Spleen (tissue), 11 donors: Measurements from ENCODE around the gene LRP1-AS. TPM values are rescaled to one million over a fixed set of nuclear protein-coding genes. Genes with fewer than 3 reads are reported as not detected.

Experiments
- DNase-seq: peaks from one replicate; pipeline ENCODE4 v3.0.0-alpha.2; 2020
- H3K27ac ChIP-seq, 8 donors: fragments of 200-600 bp; sonication (generic) in 7 of 8; 1 replicate in 4 of 8; 2 replicates in 4 of 8; pipeline versions ENCODE4 v1.5.0 to v1.8.0; 2016 to 2021; ENCODE audit warnings: inconsistent platforms in 4 of 8, mild to moderate bottlenecking in 4 of 8, moderate library complexity in 1 of 8
- H3K27me3 ChIP-seq, 7 donors: fragments of 200-600 bp; sonication (generic) in 6 of 7; replicated peaks in 1 of 7; 1 replicate in 4 of 7; 2 replicates in 3 of 7; pipeline versions ENCODE4 v1.5.0 to v1.8.0; 2016 to 2021; ENCODE audit warnings: inconsistent platforms in 3 of 7, mild to moderate bottlenecking in 1 of 7
- H3K36me3 ChIP-seq, 6 donors: fragments of 200-600 bp; sonication (generic) in 5 of 6; 1 replicate in 4 of 6; 2 replicates in 2 of 6; pipeline versions ENCODE4 v1.5.0 to v1.8.0; 2016 to 2021; ENCODE audit warnings: inconsistent platforms in 2 of 6
- H3K4me1 ChIP-seq, 6 donors: fragments of 200-600 bp; sonication (generic) in 5 of 6; 1 replicate in 3 of 6; 2 replicates in 3 of 6; pipeline versions ENCODE4 v1.5.0 to v1.8.0; 2016 to 2021; ENCODE audit warnings: inconsistent platforms in 3 of 6
- H3K4me3 ChIP-seq, 8 donors: fragments of 200-600 bp; sonication (generic) in 7 of 8; 1 replicate in 4 of 8; 2 replicates in 4 of 8; pipeline versions ENCODE4 v1.5.0 to v1.8.0; 2016 to 2021; ENCODE audit warnings: inconsistent platforms in 4 of 8, mild to moderate bottlenecking in 4 of 8, moderate library complexity in 2 of 8
- H3K9me3 ChIP-seq, 8 donors: fragments of 200-600 bp; sonication (generic) in 7 of 8; 1 replicate in 4 of 8; 2 replicates in 4 of 8; pipeline versions ENCODE4 v1.5.0 to v1.8.0; 2016 to 2021; ENCODE audit warnings: inconsistent platforms in 4 of 8
- CTCF ChIP-seq, 11 experiments: fragments of 200-600 bp in 7 of 11; fragments of 450-650 bp in 4 of 11; sonication (generic) in 4 of 11; IDR thresholded peaks in 8 of 11; conservative IDR thresholded peaks in 3 of 11; 1 replicate in 7 of 11; 2 replicates in 4 of 11; pipeline versions ENCODE4 v1.4.0 to v1.8.0; 2016 to 2021; ENCODE audit warnings: antibody characterized with exemption in 11 of 11, inconsistent platforms in 4 of 11, mild to moderate bottlenecking in 1 of 11
- POLR2A ChIP-seq, 3 donors: fragments of 450-650 bp; IDR thresholded peaks; one replicate each; pipeline ENCODE4 v1.5.1; 2017; ENCODE audit warnings: antibody characterized with exemption in 3 of 3, mild to moderate bottlenecking in 1 of 3
- POLR2AphosphoS5 ChIP-seq, 3 donors: sonication (generic); formaldehyde crosslinking; IDR thresholded peaks; one replicate each; pipeline ENCODE4 v1.5.1; 2017; ENCODE audit warnings: antibody characterized with exemption in 3 of 3
- WGBS, 5 donors: extraction: QIAGEN DNeasy Blood & Tissue Kit in 3 of 5; methylation state at CpG; one replicate each; pipeline versions ENCODE4 v1.1.5 to v1.1.7; 2013 to 2018; 5-methylcytosine and 5-hydroxymethylcytosine counted together
- intact Hi-C: fragments of 100-400 bp; cut with DNase I; formaldehyde crosslinking; loops from one replicate; pipeline ENCODE4 v1.15.0; 2023; ENCODE audit warnings: low total_unique reads
- polyA plus RNA-seq, 3 donors: library from polyadenylated mRNA; stranded (reverse); fragments of 200-250 nt; gene quantifications; one replicate each; pipeline ENCODE4 v1.2.1, GENCODE V29; 2013
- total RNA-seq, 7 donors: library from RNA; depleted of rRNA in 3 of 7; stranded (reverse); fragments of >200 nt in 3 of 7; fragmentation: NEBNext Ultra II Directional in 4 of 7; extraction: Animal tissue kit (Norgen Biotek cat#: 25700) in 4 of 7; gene quantifications; one replicate each; pipeline versions ENCODE4 v1.1.0 to v1.2.1, GENCODE V29; 2016 to 2021
- donor health status: healthy with polysubstance abuse.
- donor health status: DM: no; HTN: no; CAD: no; lungs with moderate emphysema.
- donor health status: DM: no; HTN: no; CAD: no.
- donor health status: Bipolar disorder and iron deficiency.
- donor health status: healthy.
- donor health status: DM: no; HTN: no; CAD: no.
- donor health status: DM: yes; HTN: yes; CAD: no.

The LRP1-AS gene
- total and polyA plus RNA-seq, 10 donors, result not detected

GRCh38 chr12:57119294-57120085 lies 27.9 kb downstream of the LRP1-AS start:
- H3K4me3 ChIP-seq, result no peak overlapping the region
- WGBS, 5 donors, result 82 to 90% (median 87%) methylated on average over 5 of the region's 5 CpGs
- peaks cover 0 to 21% (median 12%) of the 10 kb centered on the region in 6 donors for H3K4me1 ChIP-seq
- H3K27me3 ChIP-seq, result no peaks in the 10 kb centered on the region
- peak overlapping the region in 4 of 8 donors; percentile 26 to 63 (median 50) for H3K27ac ChIP-seq
- H3K36me3 ChIP-seq, result no peaks in the 10 kb centered on the region
- H3K9me3 ChIP-seq, result no peaks in the 10 kb centered on the region
- intact Hi-C loops, result loop anchor here (5.0 kb wide), 2 partner anchors 63 to 112 kb away; partner anchors contain the start of gene ZBTB39
- TF ChIP-seq POLR2AphosphoS5 (IDR thresholded peaks at IDR 0.05) (no peak), CTCF (IDR thresholded peaks at IDR 0.05 in 8 of 11, conservative IDR thresholded peaks at IDR 0.05 in 3 of 11) (peak in 1 of 11 experiments; percentile 6), POLR2A (IDR thresholded peaks at IDR 0.05) (no peak)
- DNase-seq, result peak; percentile 7

DNA sequence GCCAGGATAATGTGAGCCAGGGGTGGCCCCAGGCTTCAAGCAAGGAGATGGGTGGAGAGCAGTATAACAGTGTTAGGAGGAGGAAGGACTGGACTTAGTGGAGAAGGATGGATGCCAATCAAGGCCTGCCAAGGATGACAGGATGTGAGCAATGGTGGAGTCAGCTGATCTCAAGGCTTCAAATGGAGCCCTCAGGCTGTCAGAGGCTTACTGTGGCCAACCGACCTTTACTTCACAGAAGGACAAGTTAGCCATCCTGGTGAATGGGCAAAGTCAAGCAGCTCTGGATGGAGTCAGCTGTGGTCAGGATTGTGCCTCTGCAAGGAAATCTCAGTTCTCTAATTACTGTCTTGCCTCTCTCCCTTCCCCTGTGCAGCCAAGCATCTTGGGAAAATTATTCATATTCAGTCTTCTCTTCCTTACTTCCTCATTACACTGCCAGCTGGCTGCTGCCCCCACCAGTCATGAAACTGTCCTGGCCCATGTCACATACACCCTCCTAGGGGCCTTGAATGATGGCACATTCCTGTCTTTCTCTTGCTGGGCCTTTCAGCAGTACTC lies 28.6 kb downstream of the LRP1-AS start:
- intact Hi-C loops, result loop anchor here (5.0 kb wide), 1 partner anchor 111 kb away; the partner anchor contains the start of gene ZBTB39
- peak; percentile 68 for DNase-seq
- peak overlapping the region in 4 of 8 donors; percentile 26 to 63 (median 50) for H3K27ac ChIP-seq
- no peaks in the 10 kb centered on the region for H3K27me3 ChIP-seq
- 53 to 76% (median 60%) methylated on average over 1 of the region's 1 CpG for WGBS, 5 donors
- peak in 1 of 3 donors; percentile 30 for TF ChIP-seq POLR2AphosphoS5 (IDR thresholded peaks at IDR 0.05)
- TF ChIP-seq CTCF (IDR thresholded peaks at IDR 0.05 in 8 of 11, conservative IDR thresholded peaks at IDR 0.05 in 3 of 11), result no peak
- H3K9me3 ChIP-seq, result no peaks in the 10 kb centered on the region
- H3K4me1 ChIP-seq, result peaks cover 0 to 16% (median 7%) of the 10 kb centered on the region in 6 donors
- no peak overlapping the region for H3K4me3 ChIP-seq
- no peaks in the 10 kb centered on the region for H3K36me3 ChIP-seq

DNA sequence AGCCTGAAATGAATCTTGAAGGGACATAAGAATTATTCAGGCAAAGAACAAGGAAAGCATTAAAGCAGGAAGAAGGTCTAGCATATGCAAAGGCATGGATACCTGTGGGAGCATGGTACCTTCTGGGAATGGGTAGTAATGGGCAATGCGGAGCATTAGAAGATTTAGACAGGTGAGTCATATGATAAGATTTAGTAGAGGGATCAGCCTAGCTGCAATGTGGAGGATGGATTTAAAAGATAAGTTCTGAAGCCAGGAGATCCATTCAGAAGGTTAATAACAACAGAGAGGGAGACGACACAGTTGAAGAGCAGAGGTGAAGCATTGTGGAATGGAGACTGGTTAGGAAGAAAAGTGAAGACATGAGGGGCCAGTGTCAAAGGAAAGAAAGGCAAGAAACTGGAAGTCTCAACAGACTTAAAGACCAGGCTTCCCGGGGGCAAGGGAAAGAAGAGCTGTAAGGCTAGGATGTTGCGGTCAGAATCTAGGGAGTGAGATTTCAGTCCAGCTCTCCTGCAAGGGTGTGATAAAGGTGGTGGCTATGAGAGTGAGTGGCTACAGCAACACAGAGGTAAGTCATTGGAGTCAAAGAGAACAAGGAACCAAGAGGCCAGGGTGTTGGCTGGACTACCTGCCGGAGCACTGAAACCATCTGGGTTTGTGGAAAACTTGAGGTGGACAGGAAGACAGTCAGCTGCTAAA lies 30.7 kb downstream of the LRP1-AS start:
- Histone ChIP-seq H3K27ac (no peak overlapping the region), H3K27me3 (no peaks in the 10 kb centered on the region), H3K36me3 (no peaks in the 10 kb centered on the region), H3K4me1 (peaks cover 3 to 26% (median 12%) of the 10 kb centered on the region in 6 donors), H3K4me3 (no peak overlapping the region), H3K9me3 (no peaks in the 10 kb centered on the region)
- 74 to 96% (median 92%) methylated on average over 5 of the region's 5 CpGs for WGBS, 5 donors
- no peak for DNase-seq
- TF ChIP-seq POLR2A (IDR thresholded peaks at IDR 0.05) (no peak), POLR2AphosphoS5 (IDR thresholded peaks at IDR 0.05) (no peak), CTCF (IDR thresholded peaks at IDR 0.05 in 8 of 11, conservative IDR thresholded peaks at IDR 0.05 in 3 of 11) (no peak)
- intact Hi-C loops, result loop anchor here (5.0 kb wide), 1 partner anchor 109 kb away; the partner anchor contains the start of gene ZBTB39
